ENCODE measurements around the gene COX18. TPM values are rescaled to one million over a fixed set of nuclear protein-coding genes. Genes with fewer than 3 reads are reported as not detected.

The COX18 gene
- total RNA-seq, 1 experiment from 2014 or later: 20.5 TPM

DNA sequence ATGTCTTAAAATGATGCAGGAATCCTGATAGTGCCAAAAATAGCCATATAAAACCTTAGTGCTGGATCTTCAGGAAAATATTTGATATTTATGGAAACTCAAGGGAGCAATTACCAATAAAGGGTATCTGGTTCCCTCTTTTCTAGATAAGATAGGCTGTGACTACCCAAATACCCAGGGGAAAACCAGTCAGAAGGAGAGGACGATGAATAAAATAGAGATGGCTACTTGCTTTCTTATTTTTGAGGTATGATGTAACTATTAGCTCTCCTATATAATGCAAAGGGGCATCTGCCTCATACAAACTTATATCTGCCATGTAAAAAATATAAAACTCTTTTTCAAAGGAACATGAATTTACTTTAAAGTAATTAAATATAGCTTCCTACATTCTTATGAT is 23.4 kb upstream of the COX18 start:
- Histone ChIP-seq H3K4me1 (ENCODE audit: insufficient read depth, low read length) (no peaks in the 10 kb centered on the region), H4K91ac (ENCODE audit: insufficient read length, low read depth, low read length) (no peak overlapping the region), H3K79me2 (ENCODE audit: insufficient read depth, low read length) (no peaks in the 10 kb centered on the region), H3K4ac (ENCODE audit: low read depth, low read length) (no peak overlapping the region), H3K14ac (ENCODE audit: insufficient read depth, low read length) (no peak overlapping the region), H3T11ph (ENCODE audit: low read length) (no peak overlapping the region), H2AK5ac (ENCODE audit: insufficient read length, low read length) (no peak overlapping the region), H3K4me2 (ENCODE audit: insufficient read depth, insufficient read length, low read length) (no peak overlapping the region), H3K23ac (ENCODE audit: insufficient read length, low read depth, low read length) (no peak overlapping the region), H2BK15ac (ENCODE audit: low read depth, low read length) (no peak overlapping the region), H4K5ac (ENCODE audit: insufficient read length, low read depth, low read length) (no peak overlapping the region), H2BK20ac (ENCODE audit: low read depth, low read length, poor library complexity, severe bottlenecking) (no peak overlapping the region), H2BK120ac (ENCODE audit: low read depth, low read length, poor library complexity, severe bottlenecking) (no peak overlapping the region), H4K8ac (replicated peaks; ENCODE audit: insufficient read length, low read depth, low read length) (no peak overlapping the region), H3K27ac (ENCODE audit: insufficient read length, low read depth, low read length) (no peak overlapping the region), H3K9ac (ENCODE audit: extremely low read depth, insufficient read length, low read length) (no peak overlapping the region), H3K23me2 (ENCODE audit: insufficient read length, low read depth, low read length, poor library complexity, severe bottlenecking) (no peaks in the 10 kb centered on the region), H3K18ac (ENCODE audit: insufficient read length, low read depth, low read length) (no peak overlapping the region), H3K79me1 (ENCODE audit: insufficient read depth, low read depth, low read length, poor library complexity, severe bottlenecking) (no peaks in the 10 kb centered on the region), H4K20me1 (ENCODE audit: control insufficient read depth, insufficient read depth, insufficient read length) (no peaks in the 10 kb centered on the region), H2AFZ (ENCODE audit: low read length) (no peak overlapping the region), H3K27me3 (ENCODE audit: insufficient read depth, low read length) (no peaks in the 10 kb centered on the region), H2BK5ac (ENCODE audit: insufficient read length, low read length) (no peak overlapping the region), H3K56ac (ENCODE audit: insufficient read length, low read depth, low read length) (no peak overlapping the region), H3K9me3 (ENCODE audit: control insufficient read depth, low read depth, low read length) (no peaks in the 10 kb centered on the region), H2BK12ac (ENCODE audit: insufficient read length, low read depth, low read length) (no peak overlapping the region)
- H3K36me3 Mint-ChIP-seq (ENCODE audit: insufficient read depth in 1 of 3, low read depth in 3 of 3): peaks cover 23 to 65% (median 37%) of the 10 kb centered on the region in 3 experiments
- no peaks in the 10 kb centered on the region for H3K4me1 Mint-ChIP-seq
- no peaks in the 10 kb centered on the region for H3K27me3 Mint-ChIP-seq (ENCODE audit: low read depth)
- no peaks in the 10 kb centered on the region for H3K9me3 Mint-ChIP-seq
- H3K27ac Mint-ChIP-seq: no peak overlapping the region
- DNase-seq: no peak
- no CpG with 5 or more reads among the region's 1 CpG for WGBS (ENCODE audit: extremely low coverage, insufficient read length, low lambda C conversion rate)
- no peak overlapping the region for H3K4me3 Mint-ChIP-seq
- TF ChIP-seq, protein P1, sequence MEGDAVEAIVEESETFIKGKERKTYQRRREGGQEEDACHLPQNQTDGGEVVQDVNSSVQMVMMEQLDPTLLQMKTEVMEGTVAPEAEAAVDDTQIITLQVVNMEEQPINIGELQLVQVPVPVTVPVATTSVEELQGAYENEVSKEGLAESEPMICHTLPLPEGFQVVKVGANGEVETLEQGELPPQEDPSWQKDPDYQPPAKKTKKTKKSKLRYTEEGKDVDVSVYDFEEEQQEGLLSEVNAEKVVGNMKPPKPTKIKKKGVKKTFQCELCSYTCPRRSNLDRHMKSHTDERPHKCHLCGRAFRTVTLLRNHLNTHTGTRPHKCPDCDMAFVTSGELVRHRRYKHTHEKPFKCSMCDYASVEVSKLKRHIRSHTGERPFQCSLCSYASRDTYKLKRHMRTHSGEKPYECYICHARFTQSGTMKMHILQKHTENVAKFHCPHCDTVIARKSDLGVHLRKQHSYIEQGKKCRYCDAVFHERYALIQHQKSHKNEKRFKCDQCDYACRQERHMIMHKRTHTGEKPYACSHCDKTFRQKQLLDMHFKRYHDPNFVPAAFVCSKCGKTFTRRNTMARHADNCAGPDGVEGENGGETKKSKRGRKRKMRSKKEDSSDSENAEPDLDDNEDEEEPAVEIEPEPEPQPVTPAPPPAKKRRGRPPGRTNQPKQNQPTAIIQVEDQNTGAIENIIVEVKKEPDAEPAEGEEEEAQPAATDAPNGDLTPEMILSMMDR (conservative IDR thresholded peaks at IDR 0.05): no peak
